Umbilical cord (tissue), 2 donors: Measurements from ENCODE around the gene SLX9. TPM values are rescaled to one million over a fixed set of nuclear protein-coding genes. Genes with fewer than 3 reads are reported as not detected.
"Not testable (repeated sequence)": the region's sequence is repeated elsewhere in the genome, so short reads cannot be mapped to it uniquely, and the experiment has no call there.

Experiments
- DNase-seq: peaks from one replicate; pipeline ENCODE4 v3.0.0-alpha.2; 2015; ENCODE audit warnings: low spot score
- total RNA-seq: library from RNA; depleted of rRNA; stranded (reverse); fragments of >200 nt; gene quantifications from one replicate; pipeline ENCODE4 v1.2.3, GENCODE V29; 2014; ENCODE audit warnings: low replicate concordance; ENCODE audit not compliant: insufficient read depth

Gene SLX9
- total RNA-seq, 1 donor from 2014 or later, result 32.0 TPM

DNA sequence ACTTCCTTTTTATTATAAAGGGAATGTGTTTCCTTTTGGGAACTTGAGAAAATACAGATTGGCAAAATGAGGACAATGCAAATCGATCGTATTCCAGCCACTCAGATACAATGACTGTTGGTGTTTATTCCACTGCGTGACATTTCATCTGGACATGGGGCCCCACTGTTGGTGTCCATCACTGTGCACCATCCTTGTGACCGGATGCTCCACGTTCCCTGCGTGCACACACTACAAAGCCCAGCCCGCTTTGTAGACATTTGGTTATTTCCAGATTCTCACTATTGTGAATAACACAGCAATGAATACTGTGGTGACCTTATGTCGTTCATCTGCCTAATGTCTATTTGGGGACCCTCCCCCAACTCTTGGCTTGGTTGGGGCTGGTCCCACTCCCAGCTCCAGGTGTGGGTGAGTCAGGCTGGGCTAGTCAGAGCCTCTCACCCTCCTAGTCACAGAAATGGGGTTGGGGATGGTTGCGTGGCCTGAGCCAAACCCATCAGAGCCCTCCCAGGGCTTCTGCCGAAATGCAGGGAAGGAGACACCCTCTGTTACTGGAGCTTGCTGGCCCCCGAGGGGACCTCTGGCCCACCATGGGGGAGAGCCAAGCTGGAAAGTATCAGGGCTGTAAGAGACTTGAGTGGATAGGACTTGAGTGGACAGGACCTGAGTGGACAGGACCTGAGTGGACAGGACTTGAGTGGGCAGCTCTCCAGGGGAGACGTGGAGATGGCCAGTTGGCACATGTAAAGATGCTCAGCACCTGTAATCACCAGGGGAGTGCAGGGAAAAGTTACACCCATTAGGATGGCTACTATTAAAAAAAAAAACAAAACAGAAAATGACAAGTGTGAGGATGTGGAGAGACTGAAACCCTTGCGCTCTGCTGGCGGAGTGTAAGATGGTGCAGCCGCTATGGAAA lies 77.5 kb downstream of the SLX9 start:
- DNase-seq, result no peak

DNA sequence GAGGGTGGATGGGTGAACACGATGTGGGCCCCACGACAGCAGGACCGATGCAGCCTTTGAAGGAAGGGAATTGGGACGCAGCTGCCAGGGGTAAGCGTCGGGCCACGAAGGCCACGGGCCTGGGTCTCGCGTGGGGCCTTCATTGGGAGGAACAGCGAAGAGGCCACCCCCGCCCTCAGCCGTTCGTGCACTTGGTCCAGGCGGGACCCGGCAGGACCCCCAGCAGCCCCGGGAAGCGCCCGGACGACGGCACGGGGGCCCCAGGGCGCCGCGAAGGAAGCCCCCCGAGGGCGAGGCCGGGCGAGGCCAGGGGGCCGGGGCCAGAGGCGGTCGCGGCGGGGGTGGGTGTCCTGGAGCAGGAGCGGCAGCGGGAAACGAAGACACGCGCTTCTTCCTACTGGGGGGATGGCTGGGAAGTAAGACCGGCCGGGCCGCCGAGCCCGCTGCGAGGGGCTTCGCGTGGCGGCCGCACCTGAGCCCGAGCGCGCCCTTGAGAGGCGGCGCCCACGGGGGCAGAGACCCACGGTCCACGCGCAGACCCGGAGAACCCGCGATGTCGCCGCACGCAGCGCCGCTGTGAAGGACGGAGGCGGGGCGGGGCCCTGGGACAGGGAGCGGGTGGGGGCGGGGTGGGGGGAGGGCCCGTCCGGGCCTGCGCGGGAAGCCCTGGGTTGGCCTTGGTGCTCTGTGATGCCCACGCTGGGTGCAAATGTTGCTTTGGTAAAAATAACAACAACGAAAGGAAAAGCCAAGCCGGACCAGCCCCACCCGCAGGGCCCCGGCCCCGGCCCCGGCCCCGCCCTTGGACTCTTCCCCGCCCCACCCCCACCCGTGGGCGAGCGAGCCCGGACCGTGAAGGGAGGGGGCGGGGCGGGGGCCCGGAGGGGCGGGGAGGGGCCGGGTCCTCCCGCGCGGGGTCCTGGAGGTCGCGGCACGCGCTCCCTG lies 78.6 kb downstream of the SLX9 start:
- no peak for DNase-seq

DNA sequence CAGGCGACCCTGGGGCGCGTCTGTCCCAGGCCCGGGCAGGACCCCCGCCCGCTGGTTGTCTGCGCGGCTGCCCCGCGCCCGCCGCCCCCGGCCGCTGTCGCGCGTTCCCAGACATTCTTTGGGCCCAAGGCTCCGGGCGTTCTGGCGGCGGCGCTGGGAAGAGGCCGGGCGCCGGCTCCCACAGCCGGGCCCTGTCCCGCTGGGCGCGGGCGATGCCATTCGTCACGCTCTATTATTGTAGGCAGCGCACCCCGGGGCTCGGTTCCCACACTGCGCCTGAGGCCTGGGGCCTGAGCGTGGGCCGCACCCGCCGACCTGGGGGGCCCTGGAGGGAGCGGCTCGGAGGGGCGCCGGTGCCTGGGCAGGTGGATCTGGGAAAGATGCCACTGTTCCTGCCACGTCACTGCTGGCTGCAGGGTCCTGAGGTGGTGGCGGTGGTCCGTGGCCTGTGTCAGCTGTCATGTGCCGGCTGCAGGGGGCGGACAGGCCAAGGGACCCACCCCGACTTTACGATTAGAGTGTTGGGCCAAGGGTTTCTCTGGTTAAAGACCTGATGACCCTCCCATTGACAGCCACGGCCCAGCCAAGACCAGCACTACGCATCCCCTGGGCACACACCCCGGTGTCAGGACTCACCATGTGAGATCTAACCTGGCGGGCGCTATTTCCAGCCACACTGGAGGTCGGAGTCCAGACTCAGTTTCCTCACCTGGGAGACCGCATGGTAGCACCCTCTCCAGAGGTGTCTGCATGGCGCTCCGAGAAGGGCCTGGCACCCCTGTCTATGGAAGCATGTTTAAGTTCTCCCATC lies 79.5 kb downstream of the SLX9 start:
- peak; percentile 35 for DNase-seq

DNA sequence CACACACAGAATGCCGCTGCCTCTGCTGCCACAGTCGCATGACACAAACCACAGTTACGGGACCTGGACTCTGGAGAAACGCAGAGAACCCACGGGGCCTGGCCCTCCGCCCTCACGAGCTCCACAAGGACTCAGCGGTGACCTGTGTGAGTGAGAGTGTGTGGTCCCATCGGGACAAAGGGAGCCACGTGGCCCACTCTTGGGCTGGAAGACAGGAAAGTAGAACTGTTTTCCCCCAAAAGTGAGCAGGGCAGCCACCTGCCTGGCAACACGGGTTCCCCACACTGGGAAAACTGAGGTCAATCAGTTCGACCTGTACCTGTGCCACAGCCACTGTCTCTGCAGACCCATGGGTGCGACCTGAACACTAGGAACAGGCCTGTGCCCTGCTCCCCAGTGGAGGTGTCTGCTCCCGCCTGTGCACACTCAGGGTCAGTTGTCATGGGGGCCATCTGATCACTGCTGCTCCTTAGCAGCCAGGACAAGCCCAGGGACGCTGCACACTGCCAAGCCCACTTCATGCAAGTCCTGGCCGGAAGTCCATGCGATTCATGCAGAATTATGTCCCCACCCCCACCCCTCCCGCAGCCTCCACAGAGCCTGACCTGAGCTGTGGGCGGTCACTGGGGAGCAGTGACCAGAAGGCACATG lies 80.2 kb downstream of the SLX9 start:
- DNase-seq, result no peak

DNA sequence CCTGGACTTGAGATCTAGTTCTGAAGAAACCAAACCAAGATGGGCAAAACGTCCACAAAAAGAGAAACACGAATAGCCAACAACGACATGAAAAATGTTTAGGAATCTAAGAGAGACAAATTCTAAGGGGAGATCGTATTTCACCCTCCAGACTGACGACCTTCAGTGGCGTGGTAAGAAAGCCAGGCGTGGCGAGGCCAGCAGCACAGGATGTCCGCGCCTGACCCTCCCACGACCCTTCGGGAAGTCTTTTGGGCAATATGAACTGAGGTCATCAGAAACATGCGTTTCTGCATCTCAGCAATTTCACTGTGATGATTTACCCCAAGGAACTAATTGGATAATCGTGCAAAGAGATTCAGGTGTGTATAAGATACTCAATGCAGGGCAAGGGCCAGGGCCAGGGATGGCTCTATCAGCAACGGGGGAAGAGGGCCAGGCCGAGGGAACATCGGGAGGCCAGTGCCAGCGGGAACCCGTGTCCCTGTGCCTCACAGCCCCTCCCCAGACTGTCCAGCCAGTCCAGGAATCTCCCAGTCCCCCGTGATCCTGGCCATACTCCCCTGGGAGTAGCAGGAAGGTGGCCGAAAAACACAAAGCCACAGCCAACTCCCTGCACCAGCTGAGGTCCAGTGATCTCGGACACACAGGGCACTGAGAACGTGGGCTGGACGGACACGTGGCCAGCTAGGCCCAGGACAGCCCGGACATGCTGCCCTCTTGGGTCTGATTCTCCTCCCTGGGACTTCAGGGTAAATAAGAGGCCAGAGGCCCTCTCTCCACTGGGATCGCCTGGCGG lies 81.0 kb downstream of the SLX9 start:
- no peak for DNase-seq

DNA sequence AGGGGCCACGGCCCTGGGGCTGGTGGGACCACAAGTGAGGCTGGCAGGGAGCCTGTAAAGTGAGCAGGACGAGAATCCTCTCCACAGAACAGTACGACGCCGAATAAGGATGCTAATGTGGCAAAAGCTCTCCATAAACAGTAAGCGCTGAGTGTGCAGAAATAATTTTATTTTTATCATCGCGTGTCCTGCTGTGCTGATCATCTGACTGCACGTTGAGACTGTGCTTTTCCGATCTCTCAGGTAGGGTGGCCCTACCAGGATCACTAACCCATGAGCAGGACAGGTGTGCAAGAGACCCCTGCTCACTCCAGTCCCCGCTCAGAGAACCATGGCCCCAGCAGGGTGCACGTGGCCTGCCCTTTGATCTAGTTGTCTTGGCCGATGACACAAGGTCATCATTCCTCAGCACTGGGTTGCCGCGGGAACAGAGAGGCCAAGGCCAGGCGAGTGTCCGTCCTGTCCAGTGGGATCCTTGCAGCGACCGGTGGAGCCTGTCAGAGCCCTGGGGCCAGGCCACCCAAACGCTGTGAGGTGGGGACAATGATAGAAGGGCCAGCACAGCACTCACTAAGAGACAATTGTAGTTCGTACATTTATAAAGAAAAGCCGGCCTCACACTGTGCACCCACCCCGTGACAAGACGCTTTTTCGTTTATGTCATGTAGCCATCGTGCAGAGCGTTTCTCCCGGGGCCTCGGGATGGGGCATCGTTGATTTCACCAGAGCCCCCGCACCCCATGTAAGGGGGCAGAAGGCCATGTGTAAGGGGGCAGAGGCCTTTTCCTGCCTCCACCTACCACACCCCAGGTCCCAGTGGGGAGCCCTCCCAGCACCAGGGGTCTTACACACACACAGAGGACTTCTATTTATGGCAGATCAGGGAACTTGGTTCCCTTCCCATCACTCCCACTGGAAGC lies 81.9 kb downstream of the SLX9 start:
- no peak for DNase-seq

DNA sequence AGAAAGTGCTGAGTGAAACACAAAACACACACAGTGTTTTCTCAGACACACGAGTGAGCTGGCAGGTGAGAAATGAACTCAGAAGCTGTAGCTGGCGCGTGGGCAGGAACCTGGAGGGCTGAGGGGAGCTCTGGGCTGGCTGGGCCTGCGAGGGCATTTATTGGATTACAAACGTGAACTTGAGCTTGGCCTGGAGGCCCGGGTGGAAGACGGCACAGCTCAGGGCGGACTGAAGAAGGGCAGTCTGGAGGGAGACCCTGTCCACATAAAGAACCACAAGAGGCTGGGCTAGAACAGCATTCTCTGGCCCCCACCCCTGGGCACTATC lies 82.5 kb downstream of the SLX9 start:
- no peak for DNase-seq

DNA sequence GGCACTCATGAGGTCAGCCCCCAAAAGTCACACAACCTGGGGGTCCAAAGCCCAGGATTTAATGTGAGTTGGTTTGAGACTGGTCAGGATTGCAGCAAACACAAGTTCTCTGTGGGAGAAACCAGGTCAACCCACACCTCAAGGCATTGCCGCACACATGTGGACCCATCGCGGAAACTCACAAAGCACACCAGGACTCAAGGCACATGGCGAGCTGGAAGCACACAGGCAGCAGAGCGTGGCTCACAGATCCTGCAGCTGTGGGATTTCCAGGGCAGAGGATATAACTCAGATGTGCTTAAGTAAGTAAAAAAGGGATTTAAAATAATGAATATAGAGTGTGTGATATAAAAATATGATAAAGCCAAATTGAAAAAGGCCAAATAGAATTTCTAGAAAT lies 82.9 kb downstream of the SLX9 start:
- no peak for DNase-seq

DNA sequence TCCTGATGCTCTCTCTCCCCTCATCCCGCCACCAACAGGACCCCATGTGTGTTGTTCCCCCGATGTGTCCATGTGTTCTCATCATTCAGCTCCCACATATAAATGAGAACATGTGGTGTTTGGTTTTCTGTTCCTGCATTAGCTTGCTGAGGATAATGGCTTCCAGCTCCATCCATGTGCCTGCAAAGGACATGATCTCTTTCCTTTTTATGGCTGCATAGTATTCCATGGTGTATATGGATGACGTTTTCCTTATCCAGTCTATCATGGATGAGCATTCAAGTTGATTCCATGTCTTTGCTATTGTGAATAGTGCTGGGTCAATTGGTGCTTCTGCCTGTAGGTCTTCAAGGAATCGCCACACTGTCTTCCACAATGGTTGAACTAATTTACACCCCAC lies 84.7 kb downstream of the SLX9 start:
- not testable (repeated sequence) for DNase-seq

DNA sequence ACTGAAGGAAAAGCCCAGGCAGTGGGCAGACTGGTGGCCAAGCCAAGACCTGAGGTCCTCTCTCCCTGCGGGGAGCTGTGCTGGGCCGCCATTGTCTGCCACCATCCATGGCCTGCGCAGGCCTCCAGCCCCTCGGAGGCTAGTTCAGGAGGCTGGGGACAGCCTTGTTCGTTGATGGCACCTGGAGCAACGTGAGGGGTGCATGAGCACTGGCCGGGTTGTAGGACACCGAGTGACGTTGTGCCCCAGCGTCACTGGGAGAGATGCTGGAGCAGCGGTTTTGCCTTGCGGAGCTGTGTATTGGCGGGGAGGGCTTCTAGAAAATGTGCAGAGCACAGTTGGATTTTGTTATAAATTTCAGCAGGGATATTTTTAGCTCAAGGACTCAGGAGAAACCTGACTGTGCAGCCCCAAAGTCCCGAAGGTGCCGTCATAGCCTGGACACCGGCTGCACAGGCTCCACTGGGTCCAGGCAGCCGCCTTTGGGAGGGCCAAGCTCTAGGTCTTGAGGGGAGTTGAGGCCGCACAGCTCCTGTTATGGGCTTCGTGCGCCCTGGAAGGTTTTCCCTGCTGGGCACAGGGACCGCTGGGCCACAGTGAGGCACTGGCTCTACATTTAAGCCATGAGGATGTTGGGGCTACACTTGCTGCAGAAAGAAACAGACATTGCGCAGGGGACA lies 86.4 kb downstream of the SLX9 start:
- DNase-seq, result no peak

Other genes with a start within 250 kb of the SLX9 start
- gene KRTAP10-12, start 242.9 kb upstream of the SLX9 start, total RNA-seq, result 4.1 TPM
- not detected for gene TSPEAR, start 228.5 kb upstream of the SLX9 start, total RNA-seq
- gene UBE2G2, start 138.2 kb upstream of the SLX9 start, total RNA-seq, result 92.2 TPM
- 49.4 TPM for gene SUMO3, start 122.0 kb upstream of the SLX9 start, total RNA-seq
- gene PTTG1IP, start 66.3 kb upstream of the SLX9 start, total RNA-seq, result 347 TPM
- 56.8 TPM for gene ITGB2, start 19.1 kb upstream of the SLX9 start, total RNA-seq
- 108 TPM for gene ADARB1, start 134.6 kb downstream of the SLX9 start, total RNA-seq